WTC11 (cell line): ENCODE data around the gene CFAP58.

Source experiments
- ATF6 ChIP-seq: sonication (generic); formaldehyde crosslinking; IDR thresholded peaks from 2 replicates; pipeline ENCODE4 v1.8.1; 2023; ENCODE audit warnings: mild to moderate bottlenecking, missing genetic modification reagents
- CTCF ChIP-seq: fragments of 200-600 bp; IDR thresholded peaks from 2 replicates; pipeline ENCODE4 v1.8.0; 2022; ENCODE audit warnings: antibody characterized with exemption
- ELF4 ChIP-seq: sonication (generic); formaldehyde crosslinking; IDR thresholded peaks from 2 replicates; pipeline ENCODE4 v1.8.1; 2022; ENCODE audit warnings: low read depth, mild to moderate bottlenecking, moderate library complexity, missing genetic modification reagents
- ETV6 ChIP-seq: sonication (generic); formaldehyde crosslinking; IDR thresholded peaks from 2 replicates; pipeline ENCODE4 v1.8.1; 2022; ENCODE audit warnings: mild to moderate bottlenecking, missing genetic modification reagents
- FOXP1 ChIP-seq: sonication (generic); formaldehyde crosslinking; IDR thresholded peaks from 2 replicates; pipeline ENCODE4 v1.8.0; 2022; ENCODE audit warnings: missing genetic modification reagents, mild to moderate bottlenecking, moderate library complexity, borderline replicate concordance
- NFYB ChIP-seq: sonication (generic); formaldehyde crosslinking; conservative IDR thresholded peaks from 2 replicates; pipeline ENCODE4 v1.8.0; 2022; ENCODE audit warnings: low read depth, missing genetic modification reagents
- NR2C2 ChIP-seq: sonication (generic); formaldehyde crosslinking; IDR thresholded peaks from 2 replicates; pipeline ENCODE4 v1.8.0; 2022; ENCODE audit warnings: mild to moderate bottlenecking, missing genetic modification reagents
- SMAD3 ChIP-seq: sonication (generic); formaldehyde crosslinking; IDR thresholded peaks from 2 replicates; pipeline ENCODE4 v1.8.0; 2022; ENCODE audit warnings: missing genetic modification reagents, mild to moderate bottlenecking, borderline replicate concordance
- SMAD4 ChIP-seq: sonication (generic); formaldehyde crosslinking; IDR thresholded peaks from 2 replicates; pipeline ENCODE4 v1.8.0; 2022; ENCODE audit warnings: mild to moderate bottlenecking, missing genetic modification reagents
- SP1 ChIP-seq: sonication (generic); formaldehyde crosslinking; conservative IDR thresholded peaks from 2 replicates; pipeline ENCODE4 v1.8.1; 2022; ENCODE audit warnings: missing genetic modification reagents
- STAT6 ChIP-seq: sonication (generic); formaldehyde crosslinking; conservative IDR thresholded peaks from 2 replicates; pipeline ENCODE4 v1.8.1; 2023; ENCODE audit warnings: mild to moderate bottlenecking, low read depth, missing genetic modification reagents, moderate library complexity
- ZNF219 ChIP-seq: sonication (generic); formaldehyde crosslinking; IDR thresholded peaks from 2 replicates; pipeline ENCODE4 v1.8.0; 2023; ENCODE audit warnings: missing genetic modification reagents, mild to moderate bottlenecking, borderline replicate concordance
- TF ChIP-seq, protein P1 (sequence below): sonication (generic); formaldehyde crosslinking; IDR thresholded peaks from 2 replicates; pipeline ENCODE4 v1.8.0; 2022; ENCODE audit warnings: mild to moderate bottlenecking, missing genetic modification reagents

DNA sequence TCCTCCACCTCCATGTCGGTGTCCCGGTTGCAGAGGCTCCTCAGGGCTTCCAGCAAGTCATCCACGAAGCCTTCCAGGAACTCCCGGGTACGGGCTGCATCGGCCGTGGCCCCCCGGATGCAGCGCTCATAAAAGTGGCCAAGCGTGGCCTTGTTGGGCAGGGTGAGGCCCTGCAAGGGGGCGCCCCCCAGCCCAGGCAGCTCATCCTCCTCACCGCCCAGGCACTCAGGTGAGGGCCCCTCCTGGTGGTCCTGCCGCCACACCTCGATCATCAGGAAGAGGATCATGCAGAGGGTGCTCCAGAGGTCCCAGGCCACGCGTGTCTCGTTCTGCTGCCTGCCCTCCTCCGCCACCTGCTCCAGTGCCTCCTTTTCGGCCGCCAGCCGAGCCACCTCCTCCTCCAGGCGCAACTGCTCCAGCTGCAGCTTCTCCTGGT lies 38.1 kb upstream of the CFAP58 start:
- TF ChIP-seq SMAD4 (CRISPR knock-in tag) (no peak), CTCF (no peak), FOXP1 (CRISPR knock-in tag) (no peak), NFYB (no peak), ATF6 (CRISPR knock-in tag) (no peak), SMAD3 (CRISPR knock-in tag) (no peak), SP1 (CRISPR knock-in tag) (no peak), ETV6 (CRISPR knock-in tag) (no peak), ELF4 (no peak), NR2C2 (CRISPR knock-in tag) (no peak), ZNF219 (CRISPR knock-in tag) (no peak), STAT6 (CRISPR knock-in tag) (no peak)
- TF ChIP-seq, protein P1, sequence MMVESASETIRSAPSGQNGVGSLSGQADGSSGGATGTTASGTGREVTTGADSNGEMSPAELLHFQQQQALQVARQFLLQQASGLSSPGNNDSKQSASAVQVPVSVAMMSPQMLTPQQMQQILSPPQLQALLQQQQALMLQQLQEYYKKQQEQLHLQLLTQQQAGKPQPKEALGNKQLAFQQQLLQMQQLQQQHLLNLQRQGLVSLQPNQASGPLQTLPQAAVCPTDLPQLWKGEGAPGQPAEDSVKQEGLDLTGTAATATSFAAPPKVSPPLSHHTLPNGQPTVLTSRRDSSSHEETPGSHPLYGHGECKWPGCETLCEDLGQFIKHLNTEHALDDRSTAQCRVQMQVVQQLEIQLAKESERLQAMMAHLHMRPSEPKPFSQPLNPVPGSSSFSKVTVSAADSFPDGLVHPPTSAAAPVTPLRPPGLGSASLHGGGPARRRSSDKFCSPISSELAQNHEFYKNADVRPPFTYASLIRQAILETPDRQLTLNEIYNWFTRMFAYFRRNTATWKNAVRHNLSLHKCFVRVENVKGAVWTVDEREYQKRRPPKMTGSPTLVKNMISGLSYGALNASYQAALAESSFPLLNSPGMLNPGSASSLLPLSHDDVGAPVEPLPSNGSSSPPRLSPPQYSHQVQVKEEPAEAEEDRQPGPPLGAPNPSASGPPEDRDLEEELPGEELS (CRISPR knock-in tag) = no peak
